ENCODE measurements around the gene CLDND2.

GRCh38 chr19:51333836-51334460, 34.9 kb downstream of the CLDND2 start:
- TF ChIP-seq SP1 (IDR thresholded peaks at IDR 0.05) (no peak), L3MBTL2 (conservative IDR thresholded peaks at IDR 0.05) (no peak), TARDBP (IDR thresholded peaks at IDR 0.05) (no peak), FOXM1 (IDR thresholded peaks at IDR 0.05; ENCODE audit: borderline replicate concordance) (no peak), NFRKB (IDR thresholded peaks at IDR 0.05) (no peak), PKNOX1 (IDR thresholded peaks at IDR 0.05) (no peak), ELF4 (IDR thresholded peaks at IDR 0.05) (no peak), FOXK2 (IDR thresholded peaks at IDR 0.05) (no peak), ZNF384 (IDR thresholded peaks at IDR 0.05) (no peak), HDGF (IDR thresholded peaks at IDR 0.05; ENCODE audit: borderline replicate concordance) (no peak), LEF1 (IDR thresholded peaks at IDR 0.05; ENCODE audit: borderline replicate concordance) (no peak)
